Neural cell (in vitro differentiated cells): Measurements from ENCODE around the gene RAB17.

ENCODE experiments used
- CTCF ChIP-seq: fragments of 450-650 bp; IDR thresholded peaks from 2 replicates; pipeline ENCODE4 v1.5.1; 2014; ENCODE audit warnings: antibody characterized with exemption, mild to moderate bottlenecking, moderate library complexity; ENCODE audit not compliant: poor library complexity, severe bottlenecking
- EP300 ChIP-seq: fragments of 450-650 bp; conservative IDR thresholded peaks from 2 replicates; pipeline ENCODE4 v1.6.1; 2014; ENCODE audit warnings: antibody characterized with exemption, mild to moderate bottlenecking, moderate library complexity; ENCODE audit not compliant: poor library complexity, severe bottlenecking
- EZH2 ChIP-seq: fragments of 200-600, 300-800 bp; shearing (Covaris generic), sonication (generic); IDR thresholded peaks from 2 replicates; pipeline ENCODE4 v1.6.1; 2014; ENCODE audit warnings: antibody characterized with exemption, low read length, borderline replicate concordance, mild to moderate bottlenecking; ENCODE audit not compliant: insufficient read depth, poor library complexity, severe bottlenecking
- MXI1 ChIP-seq: fragments of 450-650 bp; conservative IDR thresholded peaks from 2 replicates; pipeline ENCODE4 v1.6.1; 2014; ENCODE audit warnings: antibody characterized with exemption, mild to moderate bottlenecking; ENCODE audit not compliant: poor library complexity, severe bottlenecking
- POLR2AphosphoS5 ChIP-seq: IDR thresholded peaks from 2 replicates; pipeline ENCODE4 v1.6.1; 2012
- REST ChIP-seq: IDR thresholded peaks from 2 replicates; pipeline ENCODE4 v1.6.1; 2012; ENCODE audit warnings: borderline replicate concordance
- SMC3 ChIP-seq: fragments of 450-650 bp; conservative IDR thresholded peaks from 2 replicates; pipeline ENCODE4 v1.6.1; 2014; ENCODE audit warnings: antibody characterized with exemption, mild to moderate bottlenecking, moderate library complexity; ENCODE audit not compliant: poor library complexity
- TAF1 ChIP-seq: IDR thresholded peaks from 2 replicates; pipeline ENCODE4 v1.6.1; 2012; ENCODE audit warnings: low read depth

GRCh38 chr2:237577458-237577857 is 13.1 kb downstream of the RAB17 start:
- TF ChIP-seq EZH2 (no peak), POLR2AphosphoS5 (no peak), CTCF (no peak), EP300 (no peak), TAF1 (no peak), SMC3 (no peak), REST (no peak), MXI1 (no peak)
